Heart right ventricle (tissue), 16 donors: ENCODE results near the gene CEP170B. TPM values are rescaled to one million over a fixed set of nuclear protein-coding genes. Genes with fewer than 3 reads are reported as not detected.

Source experiments
- ATAC-seq, 8 donors: fragments of 200-7000 bp; cut with Tn5 transposase; one replicate each; pipeline ENCODE4 v1.9.1; 2020; ENCODE audit warnings: mild to moderate bottlenecking in 8 of 8, moderate library complexity in 8 of 8, moderate number of reproducible peaks in 1 of 8
- DNase-seq, 2 donors: peaks; one replicate each; pipeline ENCODE4 v3.0.0-alpha.2; 2020
- H3K27ac ChIP-seq, 10 donors: fragments of 200-600 bp; sonication (generic) in 2 of 10; one replicate each; pipeline versions ENCODE4 v1.5.0 to v1.8.0; 2020 to 2022; ENCODE audit warnings: mild to moderate bottlenecking in 3 of 10
- H3K27me3 ChIP-seq, 7 donors: fragments of 200-600 bp; one replicate each; pipeline ENCODE4 v1.8.0; 2021 to 2022; ENCODE audit warnings: mild to moderate bottlenecking in 2 of 7
- H3K36me3 ChIP-seq, 9 donors: fragments of 200-600 bp; sonication (generic) in 1 of 9; one replicate each; pipeline versions ENCODE4 v1.5.0 to v1.8.0; 2020 to 2022; ENCODE audit warnings: mild to moderate bottlenecking in 2 of 9
- H3K4me1 ChIP-seq, 9 donors: fragments of 200-600 bp; sonication (generic) in 1 of 9; one replicate each; pipeline versions ENCODE4 v1.5.0 to v1.8.0; 2020 to 2022; ENCODE audit warnings: mild to moderate bottlenecking in 4 of 9
- H3K4me3 ChIP-seq, 10 donors: fragments of 200-600 bp; sonication (generic) in 2 of 10; one replicate each; pipeline versions ENCODE4 v1.5.0 to v1.8.0; 2020 to 2022; ENCODE audit warnings: mild to moderate bottlenecking in 7 of 10, moderate library complexity in 2 of 10
- H3K9me3 ChIP-seq, 11 donors: fragments of 200-600 bp in 10 of 11; sonication (generic) in 2 of 11; one replicate each; pipeline versions ENCODE4 v1.5.0 to v1.8.0; 2013 to 2022; ENCODE audit warnings: mild to moderate bottlenecking in 2 of 11, control low read depth in 1 of 11, moderate library complexity in 1 of 11
- CTCF ChIP-seq, 9 donors: fragments of 200-600 bp; sonication (generic) in 2 of 9; IDR thresholded peaks; one replicate each; pipeline versions ENCODE4 v1.5.0 to v1.8.0; 2021 to 2022; ENCODE audit warnings: antibody characterized with exemption in 9 of 9, mild to moderate bottlenecking in 5 of 9, moderate library complexity in 1 of 9
- WGBS, 2 donors: extraction: QIAGEN DNeasy Blood & Tissue Kit; methylation state at CpG; one replicate each; pipeline ENCODE4 v1.1.7; 2013; ENCODE audit warnings: inconsistent platforms in 1 of 2; 5-methylcytosine and 5-hydroxymethylcytosine counted together
- intact Hi-C, 10 donors: fragments of 100-400 bp; cut with DNase I; formaldehyde crosslinking; loops; one replicate each; pipeline versions ENCODE4 v1.11.1 to v1.14.2; 2022
- polyA plus RNA-seq, 2 donors: library from polyadenylated mRNA; stranded (reverse); fragments of 200-250 nt; gene quantifications; one replicate each; pipeline ENCODE4 v1.2.3, GENCODE V29; 2013
- total RNA-seq, 10 donors: library from RNA; stranded (reverse); fragmentation: NEBNext Ultra II Directional in 3 of 10; extraction: Animal tissue kit (Norgen Biotek cat#: 25700) in 3 of 10; gene quantifications; one replicate each; pipeline versions ENCODE4 v1.2.1 to v1.2.4, GENCODE V29; 2021 to 2023
- donor health status: Arrhythmogenic right ventricular cardiomyopathy.
- donor health status: ischemic (EF 13 %, LVEDD 7.1; RV severe dilation, severe dysfunction).
- donor health status: healthy with polysubstance abuse.
- donor health status: DM: no; HTN: yes; CAD: no.
- donor health status: DM: no; HTN: no; CAD: no.
- donor health status: ischemic (EF 25% LVEDD 6.9; RV normal size, moderate dysfunction).
- donor health status: ischemic (EF 25% LVEDD 5.7; RV mildly dilated, moderate dysfunction).
- donor health status: healthy.
- donor health status: DM: yes; HTN: yes; CAD: no.
- donor health status: Ischemic cardiomyopathy.
- donor health status: ischemic (EF 35%, LVEDD 5.7; RV mildly dilated, moderate dysfunction).
- donor health status: nonischemic (EF 11% LVEDD 7.7; RV severe dilation, severe dysfunction).
- donor health status: DM: yes; HTN: yes; CAD: no.
- donor health status: PGD.
- donor health status: ischemic (EF 29% LVEDD 5.4; RV normal size, mild dysfunction).
- donor health status: nonischemic (EF 23%, LVEDD 6.1; RV moderate dilation, normal function).

The CEP170B gene
- total and polyA plus RNA-seq, 12 donors: 6.8 to 13.6 (median 11.8) TPM

DNA sequence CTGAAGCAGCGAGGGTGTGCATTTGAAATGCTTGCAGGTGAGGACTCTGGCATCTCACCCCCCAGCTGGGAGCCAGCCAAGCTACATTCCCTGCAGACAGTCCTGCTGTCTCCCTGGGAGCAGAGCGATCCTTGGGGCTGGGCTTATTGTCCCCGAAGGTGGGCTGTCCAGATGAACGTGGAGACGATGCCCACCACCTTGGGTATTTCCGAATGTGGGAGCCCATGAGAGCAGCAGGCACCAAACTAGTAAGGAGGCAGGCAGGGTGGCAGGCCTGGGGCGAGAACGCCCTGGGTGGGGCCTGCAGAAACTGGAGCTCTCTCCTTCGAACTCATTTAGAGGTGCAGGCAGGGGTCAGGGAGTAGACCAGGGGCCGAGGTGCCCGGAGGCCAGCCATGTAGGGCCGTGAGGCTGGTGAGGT is 45.7 kb upstream of the CEP170B start:
- peaks cover 0 to 33% (median 23%) of the 10 kb centered on the region in 9 donors for H3K4me1 ChIP-seq
- no peak for ATAC-seq
- no peaks in the 10 kb centered on the region for H3K27me3 ChIP-seq
- intact Hi-C loops: loop anchor here in 1 of 10 donors (2.0 kb wide), 1 partner anchor 65 kb away; no protein-coding TSS in a partner anchor
- no peaks in the 10 kb centered on the region for H3K36me3 ChIP-seq
- 87 to 91% methylated on average over 12 of the region's 12 CpGs for WGBS, 2 donors
- no peak overlapping the region for H3K4me3 ChIP-seq
- no peak overlapping the region for H3K27ac ChIP-seq
- TF ChIP-seq CTCF (IDR thresholded peaks at IDR 0.05): no peak
- peaks cover 0 to 7% (median 0%) of the 10 kb centered on the region in 11 donors for H3K9me3 ChIP-seq
- DNase-seq: no peak

DNA sequence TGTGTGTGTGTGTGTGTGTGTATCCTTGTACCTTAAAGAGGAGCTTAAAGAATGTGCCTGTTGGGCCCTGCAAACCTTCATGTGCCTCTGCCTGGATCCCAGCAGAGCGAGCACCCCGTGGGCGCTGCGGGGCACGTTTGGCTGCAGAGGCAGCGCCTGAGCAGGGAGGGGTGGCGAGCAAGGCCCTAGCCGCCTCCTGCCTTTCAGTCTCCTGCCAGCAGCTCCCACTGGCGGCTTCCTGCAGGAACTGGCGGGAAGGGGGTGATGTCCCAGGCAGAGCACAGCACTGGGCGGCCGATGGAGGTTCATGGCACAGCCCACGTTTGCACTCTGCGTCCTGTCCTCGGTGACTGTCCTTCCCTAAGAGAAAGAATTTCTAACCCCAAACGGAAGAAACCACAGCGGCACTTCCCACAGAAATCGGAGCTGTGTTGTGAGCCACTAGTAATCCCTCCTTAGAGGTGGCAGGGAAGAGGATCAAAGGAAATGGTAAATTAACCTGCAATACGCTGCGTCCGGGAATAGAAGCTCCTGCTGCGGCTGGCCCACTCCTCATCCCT is 44.3 kb upstream of the CEP170B start:
- 15 to 24% methylated on average over 22 of the region's 22 CpGs for WGBS, 2 donors
- Histone ChIP-seq H3K4me3 (no peak overlapping the region), H3K27me3 (peaks cover 0 to 10% (median 0%) of the 10 kb centered on the region in 7 donors), H3K4me1 (peaks cover 0 to 27% (median 19%) of the 10 kb centered on the region in 9 donors), H3K27ac (no peak overlapping the region), H3K36me3 (no peaks in the 10 kb centered on the region), H3K9me3 (peaks cover 0 to 7% (median 0%) of the 10 kb centered on the region in 11 donors)
- DNase-seq (peak in 1 of 2 donors; percentile 44), ATAC-seq (peak in 6 of 8 donors; percentile 16 to 60 (median 44))
- peak; percentile 19 to 67 (median 51) for TF ChIP-seq CTCF (IDR thresholded peaks at IDR 0.05)
- intact Hi-C loops: loop anchor here in 1 of 10 donors (2.0 to 5.0 kb wide), 2 partner anchors 33 to 52 kb away; no protein-coding TSS in a partner anchor

DNA sequence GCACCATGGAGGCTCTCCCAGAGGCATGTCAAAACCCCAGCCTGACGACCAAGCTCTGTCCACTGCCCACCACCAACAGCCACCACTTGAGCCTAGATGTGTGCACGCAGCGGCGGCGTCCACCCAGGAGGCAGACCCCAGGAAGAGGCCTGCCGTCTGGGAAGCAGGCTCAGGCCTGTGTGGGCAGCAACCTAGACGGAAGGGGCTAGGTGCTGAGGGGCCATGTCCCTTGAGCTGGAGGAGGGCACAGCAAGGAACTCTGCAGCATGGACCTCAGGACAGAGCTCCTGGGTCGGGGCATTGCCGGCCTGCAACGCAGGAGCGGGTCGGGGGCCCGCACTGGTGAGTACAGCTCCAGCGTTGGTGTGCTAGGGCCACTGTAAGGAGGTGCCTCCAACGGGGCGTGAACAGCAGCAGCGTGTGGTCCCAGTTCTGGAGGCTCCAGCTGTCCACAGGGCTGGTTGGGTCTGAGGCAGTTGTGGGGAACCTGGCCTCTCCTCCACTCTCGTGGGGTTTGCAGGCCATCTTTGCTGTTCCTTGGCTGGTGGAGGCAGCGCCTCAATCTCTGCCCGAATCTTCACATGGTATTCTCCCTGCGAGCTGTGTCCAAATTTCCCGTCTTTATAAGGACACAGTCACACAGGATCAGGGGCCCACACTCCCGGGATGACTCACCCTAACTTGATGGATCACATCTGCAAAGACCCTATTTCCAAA is 43.7 kb upstream of the CEP170B start:
- no peak overlapping the region for H3K4me3 ChIP-seq
- peak in 1 of 2 donors; percentile 2 for DNase-seq
- ATAC-seq: no peak
- no peak for TF ChIP-seq CTCF (IDR thresholded peaks at IDR 0.05)
- H3K27me3 ChIP-seq: peaks cover 0 to 15% (median 0%) of the 10 kb centered on the region in 7 donors
- H3K36me3 ChIP-seq: no peaks in the 10 kb centered on the region
- H3K4me1 ChIP-seq: peaks cover 0 to 31% (median 21%) of the 10 kb centered on the region in 9 donors
- WGBS, 2 donors: 81 to 86% methylated on average over 23 of the region's 23 CpGs
- peaks cover 0 to 7% (median 0%) of the 10 kb centered on the region in 11 donors for H3K9me3 ChIP-seq
- intact Hi-C loops: loop anchor here in 1 of 10 donors (2.0 to 5.0 kb wide), 2 partner anchors 34 to 53 kb away; no protein-coding TSS in a partner anchor
- no peak overlapping the region for H3K27ac ChIP-seq

GRCh38 chr14:104821971-104822608 is 43.0 kb upstream of the CEP170B start:
- no peaks in the 10 kb centered on the region for H3K36me3 ChIP-seq
- DNase-seq: no peak
- peaks cover 0 to 28% (median 19%) of the 10 kb centered on the region in 9 donors for H3K4me1 ChIP-seq
- peaks cover 0 to 7% (median 0%) of the 10 kb centered on the region in 11 donors for H3K9me3 ChIP-seq
- TF ChIP-seq CTCF (IDR thresholded peaks at IDR 0.05): no peak
- intact Hi-C loops: loop anchor here in 1 of 10 donors (2.0 to 5.0 kb wide), 2 partner anchors 35 to 53 kb away; no protein-coding TSS in a partner anchor
- no peak for ATAC-seq
- 88 to 91% methylated on average over 27 of the region's 27 CpGs for WGBS, 2 donors
- H3K27ac ChIP-seq: no peak overlapping the region
- H3K4me3 ChIP-seq: no peak overlapping the region
- peaks cover 0 to 17% (median 0%) of the 10 kb centered on the region in 7 donors for H3K27me3 ChIP-seq
